WTC11 (cell line): ENCODE measurements around the gene PIP4K2A.

Source experiments
- FOXK1 ChIP-seq: sonication (generic); formaldehyde crosslinking; IDR thresholded peaks from 2 replicates; pipeline ENCODE4 v1.8.0; 2022; ENCODE audit warnings: mild to moderate bottlenecking, moderate library complexity, missing genetic modification reagents
- JUN ChIP-seq: sonication (generic); formaldehyde crosslinking; IDR thresholded peaks from 2 replicates; pipeline ENCODE4 v1.8.0; 2023; ENCODE audit warnings: mild to moderate bottlenecking, missing genetic modification reagents
- TF ChIP-seq, protein P1 (sequence below): fragments of 200-600 bp; IDR thresholded peaks from 2 replicates; pipeline ENCODE4 v1.8.0; 2022; ENCODE audit warnings: antibody characterized with exemption

DNA sequence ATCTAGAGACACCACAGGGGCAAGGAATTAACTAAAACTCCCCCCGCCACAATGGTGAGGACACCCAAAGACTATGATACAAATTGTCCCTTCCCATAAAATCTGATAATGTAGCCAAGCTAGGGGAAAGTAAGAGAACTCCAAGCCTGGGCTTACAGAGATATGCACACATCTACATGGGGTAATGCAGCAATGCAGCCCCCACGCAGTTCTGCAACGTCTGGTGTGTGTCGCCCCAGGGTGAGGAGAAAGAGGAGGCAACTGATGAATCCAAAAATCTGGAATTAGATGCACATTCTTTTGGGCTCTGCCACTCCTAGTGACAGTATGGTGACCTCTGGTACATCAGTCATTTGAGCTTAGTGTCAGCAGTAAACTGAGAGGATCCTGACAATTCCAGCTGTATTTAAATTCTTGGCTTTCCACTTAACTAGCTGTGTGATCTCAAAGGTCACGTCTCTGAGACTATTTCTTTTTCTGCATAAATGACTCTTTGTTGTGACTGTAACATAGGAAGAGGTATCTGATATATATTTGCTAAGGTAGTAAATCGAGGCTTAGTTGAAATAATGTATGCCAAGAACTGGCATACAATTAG, 51.5 kb downstream of the PIP4K2A start:
- no peak for TF ChIP-seq FOXK1 (CRISPR knock-in tag)
- TF ChIP-seq JUN: no peak
- TF ChIP-seq, protein P1, sequence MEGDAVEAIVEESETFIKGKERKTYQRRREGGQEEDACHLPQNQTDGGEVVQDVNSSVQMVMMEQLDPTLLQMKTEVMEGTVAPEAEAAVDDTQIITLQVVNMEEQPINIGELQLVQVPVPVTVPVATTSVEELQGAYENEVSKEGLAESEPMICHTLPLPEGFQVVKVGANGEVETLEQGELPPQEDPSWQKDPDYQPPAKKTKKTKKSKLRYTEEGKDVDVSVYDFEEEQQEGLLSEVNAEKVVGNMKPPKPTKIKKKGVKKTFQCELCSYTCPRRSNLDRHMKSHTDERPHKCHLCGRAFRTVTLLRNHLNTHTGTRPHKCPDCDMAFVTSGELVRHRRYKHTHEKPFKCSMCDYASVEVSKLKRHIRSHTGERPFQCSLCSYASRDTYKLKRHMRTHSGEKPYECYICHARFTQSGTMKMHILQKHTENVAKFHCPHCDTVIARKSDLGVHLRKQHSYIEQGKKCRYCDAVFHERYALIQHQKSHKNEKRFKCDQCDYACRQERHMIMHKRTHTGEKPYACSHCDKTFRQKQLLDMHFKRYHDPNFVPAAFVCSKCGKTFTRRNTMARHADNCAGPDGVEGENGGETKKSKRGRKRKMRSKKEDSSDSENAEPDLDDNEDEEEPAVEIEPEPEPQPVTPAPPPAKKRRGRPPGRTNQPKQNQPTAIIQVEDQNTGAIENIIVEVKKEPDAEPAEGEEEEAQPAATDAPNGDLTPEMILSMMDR: no peak
